Erythroblast (primary cell): ENCODE measurements around the gene EIF3F.

Experiments
- GATA1 ChIP-seq: IDR thresholded peaks from 2 replicates; pipeline ENCODE4 v1.6.1; 2011; ENCODE audit warnings: low read depth, mild to moderate bottlenecking, control low read depth, low read length, moderate library complexity
- POLR2A ChIP-seq: IDR thresholded peaks from 2 replicates; pipeline ENCODE4 v1.6.1; 2011; ENCODE audit warnings: mild to moderate bottlenecking, low read length

DNA sequence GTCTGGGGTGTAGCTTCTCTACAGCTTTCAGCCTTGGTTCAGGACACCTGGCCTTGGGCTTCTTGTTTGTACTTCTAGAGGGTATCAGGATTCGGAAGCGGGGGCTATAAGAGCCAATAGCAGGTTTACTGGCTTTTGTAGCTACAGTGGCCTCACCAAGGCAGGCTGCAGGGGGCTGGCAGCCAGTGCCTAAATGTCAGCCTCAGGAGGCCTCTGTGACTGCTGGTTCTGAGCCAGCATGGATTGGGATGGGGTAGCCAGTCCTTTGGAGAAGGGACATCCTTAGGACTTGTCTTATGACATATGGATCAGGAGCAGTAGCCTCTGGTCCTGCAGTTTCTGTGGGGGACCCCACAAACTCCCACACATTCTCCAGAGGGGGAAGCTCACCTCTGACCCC lies 29.9 kb downstream of the EIF3F start:
- no peak for TF ChIP-seq POLR2A
- TF ChIP-seq GATA1: no peak
